ENCODE measurements around the gene SPATA4.

Gene SPATA4

DNA sequence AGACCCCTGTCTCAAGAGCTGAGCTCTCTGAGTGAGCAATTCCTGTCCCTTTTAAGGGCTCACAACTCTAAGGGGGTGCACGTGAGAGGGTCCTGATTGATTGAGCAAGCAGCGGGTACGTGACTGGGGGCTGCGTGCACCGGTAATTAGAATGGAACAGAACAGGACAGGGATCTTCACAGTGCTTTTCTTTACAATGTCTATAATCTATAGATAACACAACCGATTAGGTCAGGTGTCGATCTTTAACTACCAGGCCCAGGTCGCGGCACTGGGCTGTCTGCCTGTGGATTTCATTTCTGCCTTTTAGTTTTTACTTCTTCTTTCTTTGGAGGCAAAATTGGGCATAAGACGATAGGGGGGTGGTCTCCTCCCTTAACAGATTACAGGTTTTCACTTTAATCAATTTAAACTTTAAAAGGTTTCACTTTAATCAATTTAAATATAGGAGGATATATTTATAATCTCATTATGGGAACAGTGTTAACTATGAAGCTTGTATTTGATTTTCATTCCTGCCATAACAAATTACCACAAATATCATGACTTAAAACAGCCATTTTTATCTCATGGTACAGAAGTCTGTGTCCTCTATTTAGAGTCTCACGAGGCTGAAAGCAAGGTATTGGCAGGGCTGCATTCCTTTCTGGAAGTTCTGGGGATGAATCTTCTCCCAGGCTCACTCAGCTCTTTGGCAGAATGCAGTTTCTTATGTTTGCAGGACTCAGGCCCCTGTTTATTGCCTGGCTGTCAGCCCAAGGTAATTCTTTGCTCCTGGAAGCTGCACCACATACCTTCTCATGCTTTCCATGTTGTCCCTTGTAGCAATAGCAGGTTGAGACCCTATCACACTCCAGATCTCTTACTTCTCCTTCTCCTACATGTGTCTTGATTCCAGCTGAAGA is 5.2 kb downstream of the SPATA4 start:
- no peak for DNase-seq (ENCODE audit: low read depth, low spot score)

DNA sequence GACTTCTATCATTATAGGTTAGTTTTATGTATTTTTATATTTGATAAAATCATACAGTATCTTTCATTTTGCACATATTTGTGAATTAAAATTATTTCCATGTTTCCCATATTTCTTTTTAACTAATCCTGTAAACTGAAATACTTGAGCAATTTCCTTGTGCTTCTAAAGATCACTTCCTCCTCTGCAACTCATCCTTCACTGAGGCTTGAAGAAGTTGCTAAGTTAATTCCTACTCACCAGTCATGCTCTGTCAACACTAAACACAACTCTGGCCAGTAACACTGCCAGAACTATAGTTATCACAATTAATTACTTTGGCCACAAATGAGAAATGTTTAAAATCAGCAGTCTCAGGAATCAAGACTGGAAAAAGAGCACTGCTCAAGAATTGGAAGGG is 6.7 kb downstream of the SPATA4 start:
- DNase-seq (ENCODE audit: low read depth, low spot score), result no peak

GRCh38 chr4:176187624-176188023 is 7.8 kb downstream of the SPATA4 start:
- DNase-seq (ENCODE audit: low read depth, low spot score), result no peak

DNA sequence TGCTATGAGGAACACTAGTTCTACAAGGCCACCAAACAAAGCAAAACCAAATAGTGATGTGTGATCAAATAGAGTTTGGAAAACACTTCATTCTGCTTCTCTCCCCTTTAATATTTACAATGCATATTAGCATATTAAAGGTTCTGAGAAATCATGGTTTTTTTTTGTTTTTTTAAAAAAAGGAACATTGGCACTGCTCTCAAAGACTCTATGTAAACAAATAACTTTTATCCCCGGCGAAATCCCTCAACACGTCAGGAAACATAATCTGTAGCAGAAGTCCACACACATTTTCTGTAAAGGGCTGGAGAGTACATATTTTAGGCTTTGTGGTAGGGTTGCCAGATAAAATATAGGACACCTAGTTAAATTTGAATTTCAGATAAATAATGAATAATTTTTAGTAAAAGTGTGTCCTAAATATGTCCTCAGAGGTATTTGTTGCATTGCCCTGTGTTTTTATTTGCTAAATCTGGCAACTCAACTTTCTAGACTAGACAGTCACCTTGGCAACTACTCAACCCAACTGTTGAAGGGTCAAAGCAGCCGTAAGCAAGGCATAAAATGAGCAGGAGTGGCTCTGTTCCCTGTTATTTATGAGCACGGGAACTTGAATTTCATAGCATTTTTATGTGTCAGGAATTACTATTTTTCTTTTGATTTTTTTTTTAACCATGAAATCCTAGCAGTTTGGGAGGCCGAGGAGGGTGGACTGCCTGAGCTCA is 8.6 kb downstream of the SPATA4 start:
- no peak for DNase-seq (ENCODE audit: low read depth, low spot score)

GRCh38 chr4:176186067-176186466 is 9.3 kb downstream of the SPATA4 start:
- DNase-seq (ENCODE audit: low read depth, low spot score), result no peak

GRCh38 chr4:176185051-176185450 is 10.3 kb downstream of the SPATA4 start:
- DNase-seq (ENCODE audit: low read depth, low spot score), result no peak

GRCh38 chr4:176163041-176163440 is 32.3 kb downstream of the SPATA4 start:
- DNase-seq (ENCODE audit: low read depth, low spot score), result no peak

- DNase-seq (ENCODE audit: low read depth, low spot score), result no peak
Observed at GRCh38 chr4:176156656-176157055, 38.7 kb downstream of the SPATA4 start.

DNA sequence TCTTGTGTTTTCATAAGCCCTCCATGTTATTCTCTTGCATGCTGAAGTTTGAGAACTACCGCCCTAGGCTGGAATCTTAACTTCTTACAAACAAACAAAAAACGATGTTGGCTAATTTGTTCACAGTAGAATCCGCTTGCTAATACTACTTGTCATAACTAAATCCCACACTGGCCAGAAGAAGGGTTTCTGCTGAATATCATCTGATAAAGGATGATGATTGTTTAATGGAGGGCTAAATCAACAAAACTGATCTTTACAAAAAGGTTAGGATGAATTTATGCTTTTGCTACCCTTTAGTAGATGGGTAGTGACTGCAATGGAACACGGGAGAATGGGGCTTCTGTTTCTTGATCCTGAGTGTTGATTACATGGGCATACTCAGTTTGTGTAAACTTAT is 42.3 kb downstream of the SPATA4 start:
- no peak for DNase-seq (ENCODE audit: low read depth, low spot score)

GRCh38 chr4:176150704-176151103 is 44.7 kb downstream of the SPATA4 start:
- no peak for DNase-seq (ENCODE audit: low read depth, low spot score)

DNA sequence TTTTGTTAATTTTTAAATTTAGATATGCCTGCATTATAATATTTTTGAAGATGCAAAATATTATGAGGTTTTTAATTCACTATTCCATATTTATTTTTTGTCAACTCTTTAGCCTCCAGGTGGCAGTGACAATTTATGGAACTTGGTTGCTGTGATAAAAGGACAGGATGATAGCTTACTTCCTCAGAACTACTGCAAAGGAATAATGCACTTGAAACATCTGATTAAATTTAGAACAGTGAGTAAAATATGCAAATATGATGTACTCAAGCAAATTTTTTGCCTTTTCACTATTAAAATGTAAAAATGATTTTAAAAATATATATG is 45.1 kb downstream of the SPATA4 start:
- no peak for DNase-seq (ENCODE audit: low read depth, low spot score)

DNA sequence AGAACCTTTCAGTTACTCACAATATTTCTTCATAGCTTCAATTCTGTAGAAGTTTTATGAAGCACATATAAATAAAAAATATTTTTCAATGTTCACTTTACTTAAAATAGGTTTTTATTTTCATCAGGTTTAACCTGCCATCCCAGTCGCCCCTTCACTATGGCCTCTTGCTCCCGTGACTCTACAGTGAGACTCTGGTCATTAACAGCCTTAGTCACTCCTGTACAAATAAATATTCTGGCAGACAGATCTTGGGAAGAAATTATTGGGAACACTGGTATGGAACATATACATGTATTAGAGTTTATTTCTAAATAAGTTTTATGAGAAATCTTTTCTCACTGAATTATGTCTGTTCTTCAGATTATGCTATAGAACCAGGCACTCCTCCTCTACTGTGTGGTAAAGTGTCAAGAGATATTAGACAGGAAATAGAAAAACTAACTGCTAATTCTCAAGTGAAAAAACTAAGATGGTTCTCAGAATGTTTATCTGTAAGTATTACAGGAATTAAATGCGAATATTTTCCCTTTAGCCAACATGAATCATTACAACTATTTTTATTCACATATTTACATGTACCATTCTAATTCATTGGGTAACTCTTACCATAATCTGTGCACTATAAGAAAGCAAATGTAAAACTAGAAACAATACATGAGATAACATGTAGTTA is 45.6 kb downstream of the SPATA4 start:
- DNase-seq (ENCODE audit: low read depth, low spot score), result no peak

GRCh38 chr4:176142253-176142652 is 53.1 kb downstream of the SPATA4 start:
- no peak for DNase-seq (ENCODE audit: low read depth, low spot score)

DNA sequence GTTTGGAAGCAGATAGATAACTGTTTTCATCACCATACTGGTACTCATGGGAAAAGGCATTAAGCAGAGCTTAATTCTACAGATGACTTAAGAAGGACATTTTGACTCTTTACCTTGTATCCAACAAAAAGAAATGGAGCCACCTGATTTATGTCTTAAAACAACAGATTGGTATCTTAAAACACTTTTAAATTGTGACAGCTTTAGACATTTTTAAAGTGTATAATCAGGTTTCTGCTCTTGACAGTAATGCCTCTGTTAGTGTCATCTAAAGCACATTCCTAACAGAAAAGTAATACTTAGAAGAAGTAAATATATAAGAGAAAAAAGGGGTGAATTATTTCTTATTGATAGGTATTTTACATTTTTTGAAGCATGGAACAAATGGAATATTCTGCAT is 55.9 kb downstream of the SPATA4 start:
- DNase-seq (ENCODE audit: low read depth, low spot score), result no peak

GRCh38 chr4:176137631-176138030 is 57.8 kb downstream of the SPATA4 start:
- DNase-seq (ENCODE audit: low read depth, low spot score), result no peak

DNA sequence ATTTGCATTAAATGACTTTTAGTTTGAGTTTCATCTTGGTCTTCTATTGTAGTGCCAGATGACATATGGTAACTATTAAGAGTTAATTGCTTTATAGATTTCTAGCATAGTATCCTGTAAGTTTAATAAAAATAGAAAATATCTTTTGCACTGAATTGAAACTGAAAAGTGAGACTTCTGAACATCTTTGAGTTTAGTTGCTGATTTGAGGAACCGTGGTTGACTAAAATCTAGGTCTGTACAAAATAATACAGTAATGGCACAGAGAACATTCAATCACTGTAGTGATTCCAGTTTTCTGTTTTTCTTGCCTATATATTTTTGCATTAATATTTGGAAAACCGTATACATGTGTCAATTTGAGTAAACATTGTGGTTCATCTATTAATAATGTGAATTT is 60.7 kb downstream of the SPATA4 start:
- DNase-seq (ENCODE audit: low read depth, low spot score), result no peak

All from brain pericyte (primary cell).